ENCODE results near the gene MARCHF5.
"Not testable (repeated sequence)": the region's sequence is repeated elsewhere in the genome, so short reads cannot be mapped to it uniquely, and the experiment has no call there.

Gene MARCHF5

GRCh38 chr10:92381543-92381954, 90.6 kb downstream of the MARCHF5 start:
- Histone ChIP-seq H3K4me3 (ENCODE audit: low read depth in 1 of 5, low read length in 5 of 5) (no peak overlapping the region), H3K27me3 (ENCODE audit: control insufficient read depth in 5 of 5, insufficient read depth in 4 of 5, low read length in 5 of 5) (no peaks in the 10 kb centered on the region), H3K9me3 (ENCODE audit: control insufficient read depth in 5 of 5, low read length in 5 of 5) (no peaks in the 10 kb centered on the region), H3K4me1 (ENCODE audit: control insufficient read depth in 5 of 5, insufficient read depth in 5 of 5, low read length in 5 of 5) (peaks cover 0 to 4% (median 0%) of the 10 kb centered on the region in 5 donors), H3K27ac (ENCODE audit: low read depth, low read length) (no peak overlapping the region), H3K36me3 (ENCODE audit: control insufficient read depth in 5 of 5, insufficient read depth in 5 of 5, low read length in 5 of 5) (no peaks in the 10 kb centered on the region), H3K9ac (ENCODE audit: low read length in 5 of 5) (no peak overlapping the region)

GRCh38 chr10:92382631-92383030, 91.7 kb downstream of the MARCHF5 start:
- H3K27ac ChIP-seq (ENCODE audit: low read depth, low read length), result no peak overlapping the region
- H3K9ac ChIP-seq (ENCODE audit: low read length in 5 of 5), result no peak overlapping the region
- H3K9me3 ChIP-seq (ENCODE audit: control insufficient read depth in 5 of 5, low read length in 5 of 5), result no peaks in the 10 kb centered on the region
- no peak overlapping the region for H3K4me3 ChIP-seq (ENCODE audit: low read depth in 1 of 5, low read length in 5 of 5)
- no peaks in the 10 kb centered on the region for H3K27me3 ChIP-seq (ENCODE audit: control insufficient read depth in 5 of 5, insufficient read depth in 4 of 5, low read length in 5 of 5)
- peaks cover 0 to 4% (median 0%) of the 10 kb centered on the region in 5 donors for H3K4me1 ChIP-seq (ENCODE audit: control insufficient read depth in 5 of 5, insufficient read depth in 5 of 5, low read length in 5 of 5)
- no peaks in the 10 kb centered on the region for H3K36me3 ChIP-seq (ENCODE audit: control insufficient read depth in 5 of 5, insufficient read depth in 5 of 5, low read length in 5 of 5)

- H3K36me3 ChIP-seq (ENCODE audit: control insufficient read depth in 5 of 5, insufficient read depth in 5 of 5, low read length in 5 of 5), result no peaks in the 10 kb centered on the region
- H3K9me3 ChIP-seq (ENCODE audit: control insufficient read depth in 5 of 5, low read length in 5 of 5), result no peaks in the 10 kb centered on the region
- no peak overlapping the region for H3K4me3 ChIP-seq (ENCODE audit: low read depth in 1 of 5, low read length in 5 of 5)
- no peak overlapping the region for H3K27ac ChIP-seq (ENCODE audit: low read depth, low read length)
- peaks cover 0 to 4% (median 0%) of the 10 kb centered on the region in 5 donors for H3K4me1 ChIP-seq (ENCODE audit: control insufficient read depth in 5 of 5, insufficient read depth in 5 of 5, low read length in 5 of 5)
- no peak overlapping the region for H3K9ac ChIP-seq (ENCODE audit: low read length in 5 of 5)
- no peaks in the 10 kb centered on the region for H3K27me3 ChIP-seq (ENCODE audit: control insufficient read depth in 5 of 5, insufficient read depth in 4 of 5, low read length in 5 of 5)
Measured at GRCh38 chr10:92384741-92385140, 93.8 kb downstream of the MARCHF5 start.

- H3K27me3 ChIP-seq (ENCODE audit: control insufficient read depth in 5 of 5, insufficient read depth in 4 of 5, low read length in 5 of 5), result no peaks in the 10 kb centered on the region
- H3K4me3 ChIP-seq (ENCODE audit: low read depth in 1 of 5, low read length in 5 of 5), result no peak overlapping the region
- H3K4me1 ChIP-seq (ENCODE audit: control insufficient read depth in 5 of 5, insufficient read depth in 5 of 5, low read length in 5 of 5), result peaks cover 0 to 4% (median 0%) of the 10 kb centered on the region in 5 donors
- no peak overlapping the region for H3K27ac ChIP-seq (ENCODE audit: low read depth, low read length)
- H3K9me3 ChIP-seq (ENCODE audit: control insufficient read depth in 5 of 5, low read length in 5 of 5), result no peaks in the 10 kb centered on the region
- no peak overlapping the region for H3K9ac ChIP-seq (ENCODE audit: low read length in 5 of 5)
- H3K36me3 ChIP-seq (ENCODE audit: control insufficient read depth in 5 of 5, insufficient read depth in 5 of 5, low read length in 5 of 5), result no peaks in the 10 kb centered on the region
Measured at GRCh38 chr10:92385831-92386230, 94.9 kb downstream of the MARCHF5 start.

- no peak overlapping the region for H3K9ac ChIP-seq (ENCODE audit: low read length in 5 of 5)
- H3K27ac ChIP-seq (ENCODE audit: low read depth, low read length), result no peak overlapping the region
- no peaks in the 10 kb centered on the region for H3K36me3 ChIP-seq (ENCODE audit: control insufficient read depth in 5 of 5, insufficient read depth in 5 of 5, low read length in 5 of 5)
- no peaks in the 10 kb centered on the region for H3K9me3 ChIP-seq (ENCODE audit: control insufficient read depth in 5 of 5, low read length in 5 of 5)
- no peak overlapping the region for H3K4me3 ChIP-seq (ENCODE audit: low read depth in 1 of 5, low read length in 5 of 5)
- H3K4me1 ChIP-seq (ENCODE audit: control insufficient read depth in 5 of 5, insufficient read depth in 5 of 5, low read length in 5 of 5), result no peaks in the 10 kb centered on the region
- no peaks in the 10 kb centered on the region for H3K27me3 ChIP-seq (ENCODE audit: control insufficient read depth in 5 of 5, insufficient read depth in 4 of 5, low read length in 5 of 5)
Measured at GRCh38 chr10:92387289-92387940, 96.4 kb downstream of the MARCHF5 start.

- H3K36me3 ChIP-seq (ENCODE audit: control insufficient read depth in 5 of 5, insufficient read depth in 5 of 5, low read length in 5 of 5); H3K4me3 ChIP-seq (ENCODE audit: low read depth in 1 of 5, low read length in 5 of 5); H3K9me3 ChIP-seq (ENCODE audit: control insufficient read depth in 5 of 5, low read length in 5 of 5); H3K27me3 ChIP-seq (ENCODE audit: control insufficient read depth in 5 of 5, insufficient read depth in 4 of 5, low read length in 5 of 5); H3K4me1 ChIP-seq (ENCODE audit: control insufficient read depth in 5 of 5, insufficient read depth in 5 of 5, low read length in 5 of 5); H3K9ac ChIP-seq (ENCODE audit: low read length in 5 of 5); H3K27ac ChIP-seq (ENCODE audit: low read depth, low read length): not testable (repeated sequence)
Measured at GRCh38 chr10:92393173-92393572, 102.2 kb downstream of the MARCHF5 start.

- Histone ChIP-seq H3K4me3 (ENCODE audit: low read depth in 1 of 5, low read length in 5 of 5) (no peak overlapping the region), H3K9me3 (ENCODE audit: control insufficient read depth in 5 of 5, low read length in 5 of 5) (peaks cover 0 to 4% (median 0%) of the 10 kb centered on the region in 5 donors), H3K27ac (ENCODE audit: low read depth, low read length) (no peak overlapping the region), H3K36me3 (ENCODE audit: control insufficient read depth in 5 of 5, insufficient read depth in 5 of 5, low read length in 5 of 5) (no peaks in the 10 kb centered on the region), H3K4me1 (ENCODE audit: control insufficient read depth in 5 of 5, insufficient read depth in 5 of 5, low read length in 5 of 5) (no peaks in the 10 kb centered on the region), H3K9ac (ENCODE audit: low read length in 5 of 5) (no peak overlapping the region), H3K27me3 (ENCODE audit: control insufficient read depth in 5 of 5, insufficient read depth in 4 of 5, low read length in 5 of 5) (no peaks in the 10 kb centered on the region)
Measured at GRCh38 chr10:92395271-92395670, 104.3 kb downstream of the MARCHF5 start.

DNA sequence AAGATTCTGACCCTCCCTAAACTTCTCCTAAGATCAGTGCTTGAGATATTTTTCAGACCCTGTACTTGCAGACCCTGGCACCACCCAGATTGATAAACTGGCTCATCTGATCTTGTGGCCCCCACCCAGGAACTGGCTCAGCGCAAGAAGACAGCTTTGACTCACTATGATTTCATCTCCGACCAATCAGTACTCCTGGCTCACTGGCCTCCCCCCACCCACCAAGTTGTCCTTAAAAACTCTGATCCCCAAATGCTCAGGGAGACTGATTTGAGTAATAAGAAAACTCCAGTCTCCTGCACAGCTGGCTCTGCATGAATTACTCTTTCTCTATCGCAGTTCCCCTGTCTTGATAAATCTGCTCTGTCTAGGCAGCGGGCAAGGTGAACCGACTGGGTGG, 111.3 kb downstream of the MARCHF5 start:
- not testable (repeated sequence) for H3K36me3 ChIP-seq (ENCODE audit: control insufficient read depth in 5 of 5, insufficient read depth in 5 of 5, low read length in 5 of 5); H3K9me3 ChIP-seq (ENCODE audit: control insufficient read depth in 5 of 5, low read length in 5 of 5); H3K9ac ChIP-seq (ENCODE audit: low read length in 5 of 5); H3K4me1 ChIP-seq (ENCODE audit: control insufficient read depth in 5 of 5, insufficient read depth in 5 of 5, low read length in 5 of 5); H3K27ac ChIP-seq (ENCODE audit: low read depth, low read length); H3K4me3 ChIP-seq (ENCODE audit: low read depth in 1 of 5, low read length in 5 of 5); H3K27me3 ChIP-seq (ENCODE audit: control insufficient read depth in 5 of 5, insufficient read depth in 4 of 5, low read length in 5 of 5)
